ENCODE results near the gene ZNF525.

DNA sequence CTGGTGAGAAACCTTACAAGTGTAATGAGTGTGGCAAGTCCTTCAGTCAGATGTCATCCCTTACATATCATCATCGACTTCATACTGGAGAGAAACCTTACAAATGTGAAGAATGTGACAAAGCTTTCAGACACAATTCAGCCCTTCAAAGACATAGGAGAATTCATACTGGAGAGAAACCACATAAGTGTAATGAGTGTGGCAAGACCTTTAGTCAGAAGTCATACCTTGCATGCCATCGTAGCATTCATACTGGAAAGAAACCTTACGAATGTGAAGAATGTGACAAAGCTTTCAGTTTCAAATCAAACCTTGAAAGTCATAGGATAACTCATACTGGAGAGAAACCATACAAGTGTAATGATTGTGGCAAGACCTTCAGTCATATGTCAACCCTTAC lies 15.9 kb downstream of the ZNF525 start:
- TF ChIP-seq, protein P1, sequence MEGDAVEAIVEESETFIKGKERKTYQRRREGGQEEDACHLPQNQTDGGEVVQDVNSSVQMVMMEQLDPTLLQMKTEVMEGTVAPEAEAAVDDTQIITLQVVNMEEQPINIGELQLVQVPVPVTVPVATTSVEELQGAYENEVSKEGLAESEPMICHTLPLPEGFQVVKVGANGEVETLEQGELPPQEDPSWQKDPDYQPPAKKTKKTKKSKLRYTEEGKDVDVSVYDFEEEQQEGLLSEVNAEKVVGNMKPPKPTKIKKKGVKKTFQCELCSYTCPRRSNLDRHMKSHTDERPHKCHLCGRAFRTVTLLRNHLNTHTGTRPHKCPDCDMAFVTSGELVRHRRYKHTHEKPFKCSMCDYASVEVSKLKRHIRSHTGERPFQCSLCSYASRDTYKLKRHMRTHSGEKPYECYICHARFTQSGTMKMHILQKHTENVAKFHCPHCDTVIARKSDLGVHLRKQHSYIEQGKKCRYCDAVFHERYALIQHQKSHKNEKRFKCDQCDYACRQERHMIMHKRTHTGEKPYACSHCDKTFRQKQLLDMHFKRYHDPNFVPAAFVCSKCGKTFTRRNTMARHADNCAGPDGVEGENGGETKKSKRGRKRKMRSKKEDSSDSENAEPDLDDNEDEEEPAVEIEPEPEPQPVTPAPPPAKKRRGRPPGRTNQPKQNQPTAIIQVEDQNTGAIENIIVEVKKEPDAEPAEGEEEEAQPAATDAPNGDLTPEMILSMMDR (IDR thresholded peaks at IDR 0.05) = no peak
- TF ChIP-seq POLR2A (IDR thresholded peaks at IDR 0.05) (no peak), EP300 (IDR thresholded peaks at IDR 0.05) (no peak)

Measured in tibial nerve (tissue), 4 donors.